Measurements from ENCODE around the gene PRKAA2. TPM values are rescaled to one million over a fixed set of nuclear protein-coding genes. Genes with fewer than 3 reads are reported as not detected.

PRKAA2 gene
- polyA plus RNA-seq, 2 of the 4 experiments (the other 2 are of a cell fraction) = 3.8 to 8.8 TPM

GRCh38 chr1:56688522-56689026, 43.5 kb downstream of the PRKAA2 start (continued):
- TF ChIP-seq REST (IDR thresholded peaks at IDR 0.05) = no peak
- no peak for TF ChIP-seq HES2 (IDR thresholded peaks at IDR 0.05)
- peak; percentile 89 to 93 for TF ChIP-seq JUN (IDR thresholded peaks at IDR 0.05)
- TF ChIP-seq POLR2A (IDR thresholded peaks at IDR 0.05; ENCODE audit: low read length) = no peak
- TF ChIP-seq FOSL2 (IDR thresholded peaks at IDR 0.05) = peak; percentile 97
- TF ChIP-seq FOSL2 (CRISPR knock-in tag; IDR thresholded peaks at IDR 0.05) = peak; percentile 97
- no peak for TF ChIP-seq BHLHE40 (IDR thresholded peaks at IDR 0.05; ENCODE audit: low read depth, low read length)
- TF ChIP-seq CTCF (IDR thresholded peaks at IDR 0.05) = no peak
- TF ChIP-seq MAFK (IDR thresholded peaks at IDR 0.05; ENCODE audit: partially characterized antibody) = peak; percentile 84
- TF ChIP-seq HOXB13 (CRISPR knock-in tag; IDR thresholded peaks at IDR 0.05; ENCODE audit: low read depth) = no peak
- peak; percentile 77 to 89; a peak in 3 of 5 replicates for TF ChIP-seq EP300 (IDR thresholded peaks at IDR 0.05)
- peak; percentile 29; the same call in 2 of the 3 replicates for TF ChIP-seq SMC3 (IDR thresholded peaks at IDR 0.05)
- peak; percentile 96 for TF ChIP-seq GATA3 (IDR thresholded peaks at IDR 0.05; ENCODE audit: borderline replicate concordance)

- Histone ChIP-seq H3K4me2 (no peak overlapping the region), H3K9me3 (peaks cover 12% of the 10 kb centered on the region; the same call in 1 of the 3 replicates), H3K4me1 (peaks cover under 1% of the 10 kb centered on the region; the same call in 1 of the 3 replicates), H3K4me3 (no peak overlapping the region), H3K27ac (no peak overlapping the region)
- DNase-seq (ENCODE audit: low read depth in 1 of 2, low spot score in 1 of 2) = no peak
- no peak for ATAC-seq
- ChIA-PET CTCF (no interaction called here), POLR2A (no interaction called here)
- 63% methylated on average over 3 of the region's 3 CpGs for WGBS (ENCODE audit: missing lambda C conversion rate)
- no peak for FAIRE-seq
- TF ChIP-seq USF2 (IDR thresholded peaks at IDR 0.05) = no peak
- TF ChIP-seq RNF2 (IDR thresholded peaks at IDR 0.05; ENCODE audit: borderline replicate concordance, low read depth) = no peak
- TF ChIP-seq ZNF302 (CRISPR knock-in tag; IDR thresholded peaks at IDR 0.05) = no peak
- no peak for TF ChIP-seq NR3C1 (IDR thresholded peaks at IDR 0.05)
- no peak for TF ChIP-seq HOXB5 (CRISPR knock-in tag; IDR thresholded peaks at IDR 0.05)
- TF ChIP-seq ZSCAN20 (CRISPR knock-in tag; IDR thresholded peaks at IDR 0.05) = no peak
- no peak for TF ChIP-seq NFE2L2 (conservative IDR thresholded peaks at IDR 0.05; ENCODE audit: low read length)
- TF ChIP-seq CHD4 (IDR thresholded peaks at IDR 0.05; ENCODE audit: borderline replicate concordance) = no peak
- TF ChIP-seq RFX5 (IDR thresholded peaks at IDR 0.05) = no peak
- TF ChIP-seq EHF (CRISPR knock-in tag; IDR thresholded peaks at IDR 0.05) = no peak
- TF ChIP-seq E2F6 (IDR thresholded peaks at IDR 0.05; ENCODE audit: borderline replicate concordance, low read depth) = no peak
- no peak for TF ChIP-seq MAZ (IDR thresholded peaks at IDR 0.05; ENCODE audit: borderline replicate concordance, low read depth, low read length)
- TF ChIP-seq HES2 (IDR thresholded peaks at IDR 0.05) = no peak
- no peak for TF ChIP-seq RARB (CRISPR knock-in tag; IDR thresholded peaks at IDR 0.05)
- TF ChIP-seq EP300 (IDR thresholded peaks at IDR 0.05) = no peak
Measured at GRCh38 chr1:56696663-56697062, 51.5 kb downstream of the PRKAA2 start.
